Stimulated activated CD4-positive, alpha-beta T cell treated with anti-CD3 and anti-CD28 coated beads, Interleukin-1b, Interleukin-23, amount 100 ng/mL, for 1 hour (primary cell): ENCODE measurements around the gene CASKIN1.
"Not testable (repeated sequence)": the region's sequence is repeated elsewhere in the genome, so short reads cannot be mapped to it uniquely, and the experiment has no call there.

Source experiments
- DNase-seq, 2 donors: peaks; one replicate each; pipeline ENCODE4 v3.0.0-alpha.2; 2020; ENCODE audit warnings: low read depth in 2 of 2

CASKIN1 gene, protein sequence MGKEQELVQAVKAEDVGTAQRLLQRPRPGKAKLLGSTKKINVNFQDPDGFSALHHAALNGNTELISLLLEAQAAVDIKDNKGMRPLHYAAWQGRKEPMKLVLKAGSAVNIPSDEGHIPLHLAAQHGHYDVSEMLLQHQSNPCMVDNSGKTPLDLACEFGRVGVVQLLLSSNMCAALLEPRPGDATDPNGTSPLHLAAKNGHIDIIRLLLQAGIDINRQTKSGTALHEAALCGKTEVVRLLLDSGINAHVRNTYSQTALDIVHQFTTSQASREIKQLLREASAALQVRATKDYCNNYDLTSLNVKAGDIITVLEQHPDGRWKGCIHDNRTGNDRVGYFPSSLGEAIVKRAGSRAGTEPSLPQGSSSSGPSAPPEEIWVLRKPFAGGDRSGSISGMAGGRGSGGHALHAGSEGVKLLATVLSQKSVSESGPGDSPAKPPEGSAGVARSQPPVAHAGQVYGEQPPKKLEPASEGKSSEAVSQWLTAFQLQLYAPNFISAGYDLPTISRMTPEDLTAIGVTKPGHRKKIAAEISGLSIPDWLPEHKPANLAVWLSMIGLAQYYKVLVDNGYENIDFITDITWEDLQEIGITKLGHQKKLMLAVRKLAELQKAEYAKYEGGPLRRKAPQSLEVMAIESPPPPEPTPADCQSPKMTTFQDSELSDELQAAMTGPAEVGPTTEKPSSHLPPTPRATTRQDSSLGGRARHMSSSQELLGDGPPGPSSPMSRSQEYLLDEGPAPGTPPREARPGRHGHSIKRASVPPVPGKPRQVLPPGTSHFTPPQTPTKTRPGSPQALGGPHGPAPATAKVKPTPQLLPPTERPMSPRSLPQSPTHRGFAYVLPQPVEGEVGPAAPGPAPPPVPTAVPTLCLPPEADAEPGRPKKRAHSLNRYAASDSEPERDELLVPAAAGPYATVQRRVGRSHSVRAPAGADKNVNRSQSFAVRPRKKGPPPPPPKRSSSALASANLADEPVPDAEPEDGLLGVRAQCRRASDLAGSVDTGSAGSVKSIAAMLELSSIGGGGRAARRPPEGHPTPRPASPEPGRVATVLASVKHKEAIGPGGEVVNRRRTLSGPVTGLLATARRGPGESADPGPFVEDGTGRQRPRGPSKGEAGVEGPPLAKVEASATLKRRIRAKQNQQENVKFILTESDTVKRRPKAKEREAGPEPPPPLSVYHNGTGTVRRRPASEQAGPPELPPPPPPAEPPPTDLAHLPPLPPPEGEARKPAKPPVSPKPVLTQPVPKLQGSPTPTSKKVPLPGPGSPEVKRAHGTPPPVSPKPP (N-terminal part only)

GRCh38 chr16:2196162-2196980 is at the start of gene CASKIN1:
CASKIN1 (minus strand) TSS chr16:2196605; CDS start chr16:2196432, 173 bp downstream.
- DNase-seq = no peak

- DNase-seq = no peak
Measured at GRCh38 chr16:2244926-2245795, 48.8 kb upstream of the CASKIN1 start.

GRCh38 chr16:2244301-2244700 is 47.9 kb upstream of the CASKIN1 start:
- no peak for DNase-seq

DNA sequence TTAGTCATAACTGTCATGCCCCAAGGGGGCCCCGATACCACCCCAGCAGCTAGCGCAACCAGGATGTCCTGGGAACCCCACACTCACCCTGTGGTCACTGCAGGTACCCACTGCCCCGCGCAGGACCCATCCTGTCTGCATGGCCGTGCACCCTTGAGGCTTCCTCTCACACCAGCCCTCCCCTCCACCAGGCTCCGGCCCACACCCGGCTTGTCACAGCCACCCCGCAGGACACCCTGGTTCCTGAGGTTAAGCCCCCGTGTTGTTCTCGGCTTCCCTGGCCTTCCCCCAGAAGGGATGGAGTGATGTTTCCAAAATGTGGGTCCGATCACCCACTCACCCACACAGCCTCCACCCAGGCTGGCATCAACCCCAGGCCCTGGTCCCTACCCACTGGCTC is 47.4 kb upstream of the CASKIN1 start:
- no peak for DNase-seq

GRCh38 chr16:2243031-2243528 is 46.7 kb upstream of the CASKIN1 start:
- no peak for DNase-seq

GRCh38 chr16:2242598-2242997 is 46.2 kb upstream of the CASKIN1 start:
- DNase-seq = no peak

DNA sequence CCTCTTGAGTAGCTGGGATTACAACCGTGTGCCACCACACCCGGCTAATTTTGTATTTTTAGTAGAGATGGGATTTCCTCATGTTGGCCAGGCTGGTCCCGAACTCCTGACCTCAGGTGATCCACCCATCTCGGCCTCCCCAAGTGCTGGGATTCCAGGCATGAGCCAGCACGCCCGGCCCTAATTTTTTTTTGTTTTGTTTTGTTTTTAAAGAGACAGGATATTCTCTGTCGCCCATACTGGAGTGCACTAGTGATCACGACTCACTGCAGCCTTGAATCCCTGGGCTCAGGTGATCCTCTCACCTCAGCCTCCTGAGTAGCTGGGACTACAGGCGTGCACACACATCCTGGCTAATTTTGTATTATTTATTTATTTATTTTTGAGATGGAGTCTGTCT is 43.9 kb upstream of the CASKIN1 start:
- not testable (repeated sequence) for DNase-seq

DNA sequence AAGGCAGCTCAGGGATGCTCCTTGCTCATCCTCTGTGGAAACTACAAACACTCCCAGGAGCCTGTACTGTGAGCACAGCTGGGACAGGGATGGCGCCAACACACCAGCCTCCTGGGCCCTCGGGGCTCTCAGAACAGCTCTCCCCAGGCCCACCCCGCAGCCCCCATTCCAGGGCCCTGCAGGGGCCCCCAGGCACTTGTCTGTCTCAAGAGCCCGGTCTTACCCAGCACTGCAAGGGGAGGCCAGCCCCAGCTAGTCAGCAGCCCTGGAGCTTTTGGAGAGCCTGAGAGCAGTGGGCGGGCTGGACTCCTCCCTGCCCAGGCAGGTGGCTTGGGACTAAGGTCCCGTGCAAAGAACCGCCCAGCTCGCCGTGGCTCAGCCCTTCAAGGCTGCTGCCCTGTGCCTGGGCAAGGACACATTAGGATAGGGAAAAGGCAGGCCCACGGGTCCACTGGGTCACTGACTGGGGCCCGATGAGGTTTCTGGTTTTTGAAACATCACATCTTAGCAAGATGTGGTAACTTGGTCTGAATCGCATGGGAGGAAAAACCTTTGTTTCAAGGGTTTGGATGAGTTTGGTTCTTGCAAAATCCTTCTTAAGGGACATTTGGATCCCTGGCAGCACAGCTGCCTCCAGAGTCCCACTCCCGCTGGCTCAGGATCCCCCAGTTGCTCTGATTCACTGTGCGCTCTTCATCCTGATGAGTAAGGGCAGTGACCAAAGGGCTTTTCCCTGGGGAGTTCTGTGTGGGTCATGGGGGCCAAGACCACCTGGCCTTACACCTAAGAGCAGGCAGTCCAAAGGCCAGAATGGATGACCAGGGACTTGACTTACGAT is 42.7 kb upstream of the CASKIN1 start:
- DNase-seq = no peak

DNA sequence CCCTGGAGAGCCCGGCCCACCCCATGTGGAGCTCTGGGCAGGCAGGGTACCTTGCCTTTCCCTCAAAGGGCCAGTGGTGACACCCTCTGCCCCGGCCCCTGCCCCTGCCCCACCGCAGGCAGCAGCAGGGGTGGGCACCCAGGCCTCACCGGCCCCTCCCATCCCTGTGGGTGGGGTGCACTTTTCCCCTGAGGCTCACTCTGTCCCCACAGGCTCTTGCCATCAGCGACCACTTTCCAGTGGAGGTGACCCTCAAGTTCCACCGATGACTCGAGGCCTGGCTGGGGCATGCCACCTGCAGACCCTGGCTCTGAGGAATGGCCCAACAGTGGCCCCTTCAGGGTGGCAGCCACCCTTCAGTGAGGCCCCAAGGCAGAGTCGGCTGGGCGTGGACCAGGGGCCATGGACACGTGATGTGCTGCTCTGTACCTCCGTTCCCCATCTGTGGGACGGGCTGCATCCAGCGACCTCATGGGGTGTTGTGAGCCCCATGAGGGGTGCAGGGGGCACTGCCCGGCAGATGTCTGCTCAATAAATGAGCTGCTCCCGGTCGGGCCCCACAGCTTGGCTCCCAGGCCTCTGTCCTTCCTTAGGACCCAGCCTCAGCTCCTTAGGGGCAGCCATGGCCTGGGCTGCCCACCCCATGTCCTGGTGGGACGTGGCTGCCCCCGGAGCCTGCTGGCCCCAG is 41.9 kb upstream of the CASKIN1 start:
- no peak for DNase-seq

DNA sequence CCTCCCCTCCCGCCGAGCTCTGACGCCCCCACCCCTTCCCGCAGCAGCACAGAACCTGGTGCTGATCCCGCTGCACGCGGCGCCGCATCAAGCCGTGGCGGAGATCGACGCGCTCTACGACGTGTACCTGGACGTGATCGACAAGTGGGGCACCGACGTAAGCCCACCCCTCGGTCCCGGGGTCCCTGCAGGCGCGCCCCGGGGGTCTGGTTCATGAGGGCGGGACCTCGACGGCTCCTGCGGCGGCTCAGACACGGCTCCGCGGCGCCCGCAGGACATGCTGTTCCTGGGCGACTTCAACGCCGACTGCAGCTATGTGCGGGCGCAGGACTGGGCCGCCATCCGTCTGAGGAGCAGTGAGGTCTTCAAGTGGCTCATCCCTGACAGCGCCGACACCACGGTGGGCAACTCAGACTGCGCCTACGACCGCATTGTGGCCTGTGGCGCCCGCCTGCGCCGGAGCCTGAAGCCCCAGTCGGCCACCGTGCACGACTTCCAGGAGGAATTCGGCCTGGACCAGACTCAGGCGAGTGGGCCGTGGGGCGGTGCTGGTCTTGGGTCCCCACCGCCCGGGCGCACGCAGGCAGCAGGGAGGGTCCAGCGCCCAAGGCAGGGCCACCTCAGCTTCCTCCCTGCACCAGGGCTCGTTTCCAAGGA is 41.2 kb upstream of the CASKIN1 start:
- no peak for DNase-seq

DNA sequence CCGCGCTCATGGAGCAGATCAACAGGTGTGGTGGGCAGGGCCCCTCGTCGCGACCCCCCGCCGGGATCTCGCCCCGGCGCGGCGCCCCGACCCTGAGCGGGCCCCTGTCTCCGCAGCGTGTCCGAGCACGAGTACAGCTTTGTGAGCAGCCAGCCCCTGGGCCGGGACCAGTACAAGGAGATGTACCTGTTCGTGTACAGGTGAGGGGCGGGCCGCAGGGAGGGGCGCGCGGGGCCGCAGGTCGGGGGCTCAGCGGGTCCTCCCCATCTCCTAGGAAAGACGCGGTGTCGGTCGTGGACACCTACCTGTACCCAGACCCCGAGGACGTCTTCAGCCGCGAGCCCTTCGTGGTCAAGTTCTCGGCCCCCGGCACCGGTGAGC is 40.7 kb upstream of the CASKIN1 start:
- DNase-seq = no peak

- no peak for DNase-seq
Measured at GRCh38 chr16:2236337-2237101, 40.1 kb upstream of the CASKIN1 start, which contains the start of gene DNASE1L2. DNASE1L2 (plus strand) TSS chr16:2236444; CDS start chr16:2236817, 373 bp downstream.

GRCh38 chr16:2235695-2236336 is 39.4 kb upstream of the CASKIN1 start:
- no peak for DNase-seq

DNA sequence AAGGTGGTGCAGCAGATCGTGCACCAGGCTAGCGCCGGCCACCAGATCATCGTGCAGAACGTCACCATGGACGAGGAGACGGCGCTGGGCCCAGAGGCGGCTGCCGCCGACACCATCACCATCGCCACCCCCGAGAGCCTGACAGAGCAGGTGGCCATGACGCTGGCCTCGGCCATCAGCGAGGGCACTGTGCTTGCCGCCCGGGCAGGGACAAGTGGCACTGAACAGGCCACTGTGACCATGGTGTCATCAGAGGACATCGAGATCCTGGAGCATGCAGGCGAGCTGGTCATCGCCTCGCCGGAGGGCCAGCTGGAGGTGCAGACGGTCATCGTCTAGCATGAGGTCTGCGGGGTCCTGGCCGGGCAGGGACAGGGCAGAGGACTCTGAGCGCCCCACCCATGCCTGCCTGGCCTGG is 38.8 kb upstream of the CASKIN1 start:
- DNase-seq = no peak

GRCh38 chr16:2234813-2235170 is 38.4 kb upstream of the CASKIN1 start:
- no peak for DNase-seq
